ENCODE results near the gene NEDD4L.

NEDD4L gene

DNA sequence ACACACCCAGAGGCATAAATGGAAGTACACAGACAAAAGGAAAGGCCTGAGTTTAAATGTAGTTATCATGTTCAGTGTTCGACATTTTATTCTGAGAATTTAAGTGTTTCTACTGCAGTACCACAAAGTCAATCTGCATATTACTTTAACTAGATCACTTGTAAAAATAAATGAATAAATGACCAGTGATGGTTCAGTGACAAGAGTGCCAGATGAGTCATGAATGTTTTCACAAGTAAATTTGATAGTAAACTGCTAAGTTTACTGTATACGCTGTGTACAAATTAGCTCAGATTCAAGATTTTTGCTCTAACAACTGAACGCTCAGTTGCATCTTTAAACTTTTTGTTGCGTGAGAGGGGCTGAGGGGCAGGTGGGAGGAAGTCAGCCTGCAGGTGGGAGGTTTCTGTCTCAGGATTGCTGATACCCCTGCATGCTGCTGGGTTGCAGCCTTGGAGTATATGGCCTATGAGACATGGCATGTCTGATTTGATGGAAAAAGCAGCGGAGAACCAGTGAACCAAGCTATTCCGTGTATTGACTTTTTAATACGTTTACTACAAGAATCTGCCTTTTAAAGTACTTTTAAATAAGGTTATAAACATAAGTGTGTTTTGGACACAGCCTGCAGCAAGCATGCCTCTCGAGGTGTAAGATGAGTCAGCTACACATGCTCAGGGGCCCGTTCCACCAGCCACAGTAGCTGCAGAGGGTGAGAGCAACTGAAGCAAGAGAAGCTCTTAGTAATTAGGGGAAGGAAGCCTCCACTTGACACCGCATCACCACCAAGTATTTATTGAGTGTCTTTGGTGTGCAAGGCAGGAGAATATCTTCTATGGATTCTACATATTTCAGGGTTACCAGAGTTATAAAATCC lies 245.1 kb downstream of the NEDD4L start (continued):
- TF ChIP-seq KLF7 (tag by site-specific recombination; IDR thresholded peaks at IDR 0.05; ENCODE audit: borderline replicate concordance) (no peak), ZNF561 (tag by site-specific recombination; IDR thresholded peaks at IDR 0.05; ENCODE audit: borderline replicate concordance) (no peak), ZNF629 (tag by site-specific recombination; IDR thresholded peaks at IDR 0.05) (no peak), GFI1B (tag by site-specific recombination; IDR thresholded peaks at IDR 0.05) (no peak), ZNF555 (tag by site-specific recombination; conservative IDR thresholded peaks at IDR 0.05) (no peak), ZNF366 (tag by site-specific recombination; conservative IDR thresholded peaks at IDR 0.05) (no peak), GLI2 (tag by site-specific recombination; IDR thresholded peaks at IDR 0.05; ENCODE audit: borderline replicate concordance, low read depth) (no peak), SP7 (tag by site-specific recombination; IDR thresholded peaks at IDR 0.05) (peak; percentile 55; the same call in 1 of the 2 replicates), ZBTB8A (tag by site-specific recombination; IDR thresholded peaks at IDR 0.05) (no peak), GLI4 (tag by site-specific recombination; IDR thresholded peaks at IDR 0.05) (no peak), ZNF777 (tag by site-specific recombination; IDR thresholded peaks at IDR 0.05; ENCODE audit: borderline replicate concordance) (no peak), ZNF677 (tag by site-specific recombination; IDR thresholded peaks at IDR 0.05) (no peak), ZNF155 (tag by site-specific recombination; IDR thresholded peaks at IDR 0.05) (no peak), FEZF1 (tag by site-specific recombination; IDR thresholded peaks at IDR 0.05) (peak; percentile 32; the same call in 1 of the 2 replicates), PRDM1 (tag by site-specific recombination; IDR thresholded peaks at IDR 0.05) (no peak), ZNF624 (tag by site-specific recombination; IDR thresholded peaks at IDR 0.05) (no peak), ZNF292 (tag by site-specific recombination; IDR thresholded peaks at IDR 0.05; ENCODE audit: borderline replicate concordance, low read depth) (no peak)
- TF ChIP-seq, protein P1, sequence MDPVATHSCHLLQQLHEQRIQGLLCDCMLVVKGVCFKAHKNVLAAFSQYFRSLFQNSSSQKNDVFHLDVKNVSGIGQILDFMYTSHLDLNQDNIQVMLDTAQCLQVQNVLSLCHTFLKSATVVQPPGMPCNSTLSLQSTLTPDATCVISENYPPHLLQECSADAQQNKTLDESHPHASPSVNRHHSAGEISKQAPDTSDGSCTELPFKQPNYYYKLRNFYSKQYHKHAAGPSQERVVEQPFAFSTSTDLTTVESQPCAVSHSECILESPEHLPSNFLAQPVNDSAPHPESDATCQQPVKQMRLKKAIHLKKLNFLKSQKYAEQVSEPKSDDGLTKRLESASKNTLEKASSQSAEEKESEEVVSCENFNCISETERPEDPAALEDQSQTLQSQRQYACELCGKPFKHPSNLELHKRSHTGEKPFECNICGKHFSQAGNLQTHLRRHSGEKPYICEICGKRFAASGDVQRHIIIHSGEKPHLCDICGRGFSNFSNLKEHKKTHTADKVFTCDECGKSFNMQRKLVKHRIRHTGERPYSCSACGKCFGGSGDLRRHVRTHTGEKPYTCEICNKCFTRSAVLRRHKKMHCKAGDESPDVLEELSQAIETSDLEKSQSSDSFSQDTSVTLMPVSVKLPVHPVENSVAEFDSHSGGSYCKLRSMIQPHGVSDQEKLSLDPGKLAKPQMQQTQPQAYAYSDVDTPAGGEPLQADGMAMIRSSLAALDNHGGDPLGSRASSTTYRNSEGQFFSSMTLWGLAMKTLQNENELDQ (tag by site-specific recombination; IDR thresholded peaks at IDR 0.05; ENCODE audit: low read depth): no peak
- TF ChIP-seq, protein P2, sequence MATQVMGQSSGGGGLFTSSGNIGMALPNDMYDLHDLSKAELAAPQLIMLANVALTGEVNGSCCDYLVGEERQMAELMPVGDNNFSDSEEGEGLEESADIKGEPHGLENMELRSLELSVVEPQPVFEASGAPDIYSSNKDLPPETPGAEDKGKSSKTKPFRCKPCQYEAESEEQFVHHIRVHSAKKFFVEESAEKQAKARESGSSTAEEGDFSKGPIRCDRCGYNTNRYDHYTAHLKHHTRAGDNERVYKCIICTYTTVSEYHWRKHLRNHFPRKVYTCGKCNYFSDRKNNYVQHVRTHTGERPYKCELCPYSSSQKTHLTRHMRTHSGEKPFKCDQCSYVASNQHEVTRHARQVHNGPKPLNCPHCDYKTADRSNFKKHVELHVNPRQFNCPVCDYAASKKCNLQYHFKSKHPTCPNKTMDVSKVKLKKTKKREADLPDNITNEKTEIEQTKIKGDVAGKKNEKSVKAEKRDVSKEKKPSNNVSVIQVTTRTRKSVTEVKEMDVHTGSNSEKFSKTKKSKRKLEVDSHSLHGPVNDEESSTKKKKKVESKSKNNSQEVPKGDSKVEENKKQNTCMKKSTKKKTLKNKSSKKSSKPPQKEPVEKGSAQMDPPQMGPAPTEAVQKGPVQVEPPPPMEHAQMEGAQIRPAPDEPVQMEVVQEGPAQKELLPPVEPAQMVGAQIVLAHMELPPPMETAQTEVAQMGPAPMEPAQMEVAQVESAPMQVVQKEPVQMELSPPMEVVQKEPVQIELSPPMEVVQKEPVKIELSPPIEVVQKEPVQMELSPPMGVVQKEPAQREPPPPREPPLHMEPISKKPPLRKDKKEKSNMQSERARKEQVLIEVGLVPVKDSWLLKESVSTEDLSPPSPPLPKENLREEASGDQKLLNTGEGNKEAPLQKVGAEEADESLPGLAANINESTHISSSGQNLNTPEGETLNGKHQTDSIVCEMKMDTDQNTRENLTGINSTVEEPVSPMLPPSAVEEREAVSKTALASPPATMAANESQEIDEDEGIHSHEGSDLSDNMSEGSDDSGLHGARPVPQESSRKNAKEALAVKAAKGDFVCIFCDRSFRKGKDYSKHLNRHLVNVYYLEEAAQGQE (tag by site-specific recombination; IDR thresholded peaks at IDR 0.05): no peak
- TF ChIP-seq, protein P3, sequence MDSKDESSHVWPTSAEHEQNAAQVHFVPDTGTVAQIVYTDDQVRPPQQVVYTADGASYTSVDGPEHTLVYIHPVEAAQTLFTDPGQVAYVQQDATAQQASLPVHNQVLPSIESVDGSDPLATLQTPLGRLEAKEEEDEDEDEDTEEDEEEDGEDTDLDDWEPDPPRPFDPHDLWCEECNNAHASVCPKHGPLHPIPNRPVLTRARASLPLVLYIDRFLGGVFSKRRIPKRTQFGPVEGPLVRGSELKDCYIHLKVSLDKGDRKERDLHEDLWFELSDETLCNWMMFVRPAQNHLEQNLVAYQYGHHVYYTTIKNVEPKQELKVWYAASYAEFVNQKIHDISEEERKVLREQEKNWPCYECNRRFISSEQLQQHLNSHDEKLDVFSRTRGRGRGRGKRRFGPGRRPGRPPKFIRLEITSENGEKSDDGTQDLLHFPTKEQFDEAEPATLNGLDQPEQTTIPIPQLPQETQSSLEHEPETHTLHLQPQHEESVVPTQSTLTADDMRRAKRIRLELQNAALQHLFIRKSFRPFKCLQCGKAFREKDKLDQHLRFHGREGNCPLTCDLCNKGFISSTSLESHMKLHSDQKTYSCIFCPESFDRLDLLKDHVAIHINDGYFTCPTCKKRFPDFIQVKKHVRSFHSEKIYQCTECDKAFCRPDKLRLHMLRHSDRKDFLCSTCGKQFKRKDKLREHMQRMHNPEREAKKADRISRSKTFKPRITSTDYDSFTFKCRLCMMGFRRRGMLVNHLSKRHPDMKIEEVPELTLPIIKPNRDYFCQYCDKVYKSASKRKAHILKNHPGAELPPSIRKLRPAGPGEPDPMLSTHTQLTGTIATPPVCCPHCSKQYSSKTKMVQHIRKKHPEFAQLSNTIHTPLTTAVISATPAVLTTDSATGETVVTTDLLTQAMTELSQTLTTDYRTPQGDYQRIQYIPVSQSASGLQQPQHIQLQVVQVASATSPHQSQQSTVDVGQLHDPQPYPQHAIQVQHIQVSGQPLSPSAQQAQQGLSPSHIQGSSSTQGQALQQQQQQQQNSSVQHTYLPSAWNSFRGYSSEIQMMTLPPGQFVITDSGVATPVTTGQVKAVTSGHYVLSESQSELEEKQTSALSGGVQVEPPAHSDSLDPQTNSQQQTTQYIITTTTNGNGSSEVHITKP (tag by site-specific recombination; IDR thresholded peaks at IDR 0.05): peak; percentile 37; the same call in 1 of the 2 replicates
- TF ChIP-seq, protein P4, sequence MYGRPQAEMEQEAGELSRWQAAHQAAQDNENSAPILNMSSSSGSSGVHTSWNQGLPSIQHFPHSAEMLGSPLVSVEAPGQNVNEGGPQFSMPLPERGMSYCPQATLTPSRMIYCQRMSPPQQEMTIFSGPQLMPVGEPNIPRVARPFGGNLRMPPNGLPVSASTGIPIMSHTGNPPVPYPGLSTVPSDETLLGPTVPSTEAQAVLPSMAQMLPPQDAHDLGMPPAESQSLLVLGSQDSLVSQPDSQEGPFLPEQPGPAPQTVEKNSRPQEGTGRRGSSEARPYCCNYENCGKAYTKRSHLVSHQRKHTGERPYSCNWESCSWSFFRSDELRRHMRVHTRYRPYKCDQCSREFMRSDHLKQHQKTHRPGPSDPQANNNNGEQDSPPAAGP (tag by site-specific recombination; IDR thresholded peaks at IDR 0.05): no peak
- TF ChIP-seq, protein P5, sequence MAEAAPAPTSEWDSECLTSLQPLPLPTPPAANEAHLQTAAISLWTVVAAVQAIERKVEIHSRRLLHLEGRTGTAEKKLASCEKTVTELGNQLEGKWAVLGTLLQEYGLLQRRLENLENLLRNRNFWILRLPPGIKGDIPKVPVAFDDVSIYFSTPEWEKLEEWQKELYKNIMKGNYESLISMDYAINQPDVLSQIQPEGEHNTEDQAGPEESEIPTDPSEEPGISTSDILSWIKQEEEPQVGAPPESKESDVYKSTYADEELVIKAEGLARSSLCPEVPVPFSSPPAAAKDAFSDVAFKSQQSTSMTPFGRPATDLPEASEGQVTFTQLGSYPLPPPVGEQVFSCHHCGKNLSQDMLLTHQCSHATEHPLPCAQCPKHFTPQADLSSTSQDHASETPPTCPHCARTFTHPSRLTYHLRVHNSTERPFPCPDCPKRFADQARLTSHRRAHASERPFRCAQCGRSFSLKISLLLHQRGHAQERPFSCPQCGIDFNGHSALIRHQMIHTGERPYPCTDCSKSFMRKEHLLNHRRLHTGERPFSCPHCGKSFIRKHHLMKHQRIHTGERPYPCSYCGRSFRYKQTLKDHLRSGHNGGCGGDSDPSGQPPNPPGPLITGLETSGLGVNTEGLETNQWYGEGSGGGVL (tag by site-specific recombination; IDR thresholded peaks at IDR 0.05): 0 out of 2 replicates have a peak, but pooled peaks have one; percentile 9
- TF ChIP-seq, protein P6, sequence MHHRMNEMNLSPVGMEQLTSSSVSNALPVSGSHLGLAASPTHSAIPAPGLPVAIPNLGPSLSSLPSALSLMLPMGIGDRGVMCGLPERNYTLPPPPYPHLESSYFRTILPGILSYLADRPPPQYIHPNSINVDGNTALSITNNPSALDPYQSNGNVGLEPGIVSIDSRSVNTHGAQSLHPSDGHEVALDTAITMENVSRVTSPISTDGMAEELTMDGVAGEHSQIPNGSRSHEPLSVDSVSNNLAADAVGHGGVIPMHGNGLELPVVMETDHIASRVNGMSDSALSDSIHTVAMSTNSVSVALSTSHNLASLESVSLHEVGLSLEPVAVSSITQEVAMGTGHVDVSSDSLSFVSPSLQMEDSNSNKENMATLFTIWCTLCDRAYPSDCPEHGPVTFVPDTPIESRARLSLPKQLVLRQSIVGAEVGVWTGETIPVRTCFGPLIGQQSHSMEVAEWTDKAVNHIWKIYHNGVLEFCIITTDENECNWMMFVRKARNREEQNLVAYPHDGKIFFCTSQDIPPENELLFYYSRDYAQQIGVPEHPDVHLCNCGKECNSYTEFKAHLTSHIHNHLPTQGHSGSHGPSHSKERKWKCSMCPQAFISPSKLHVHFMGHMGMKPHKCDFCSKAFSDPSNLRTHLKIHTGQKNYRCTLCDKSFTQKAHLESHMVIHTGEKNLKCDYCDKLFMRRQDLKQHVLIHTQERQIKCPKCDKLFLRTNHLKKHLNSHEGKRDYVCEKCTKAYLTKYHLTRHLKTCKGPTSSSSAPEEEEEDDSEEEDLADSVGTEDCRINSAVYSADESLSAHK (tag by site-specific recombination; IDR thresholded peaks at IDR 0.05): no peak
